Liver (tissue), 9 donors: ENCODE results near the gene ZNF536. TPM values are rescaled to one million over a fixed set of nuclear protein-coding genes. Genes with fewer than 3 reads are reported as not detected.
"Not testable (repeated sequence)": the region's sequence is repeated elsewhere in the genome, so short reads cannot be mapped to it uniquely, and the experiment has no call there.

ENCODE experiments used
- DNase-seq: peaks from one replicate; pipeline ENCODE4 v3.0.0-alpha.2; 2017; ENCODE audit warnings: low spot score
- H3K27ac ChIP-seq, 2 donors: one replicate each; pipeline ENCODE4 v1.7.0; 2013; ENCODE audit warnings: inconsistent platforms in 2 of 2, low read length in 2 of 2, control low read depth in 1 of 2, low read depth in 1 of 2, mild to moderate bottlenecking in 1 of 2
- H3K27me3 ChIP-seq, 4 donors: one replicate each; pipeline versions ENCODE4 v1.6.1 to v1.7.0; 2013; ENCODE audit warnings: low read length in 3 of 4, inconsistent platforms in 1 of 4, mild to moderate bottlenecking in 1 of 4, moderate library complexity in 1 of 4; ENCODE audit not compliant: control insufficient read depth in 4 of 4, insufficient read depth in 4 of 4
- H3K36me3 ChIP-seq, 4 donors: one replicate each; pipeline versions ENCODE4 v1.6.1 to v1.7.0; 2013; ENCODE audit warnings: low read length in 3 of 4, mild to moderate bottlenecking in 3 of 4, low read depth in 1 of 4, moderate library complexity in 1 of 4; ENCODE audit not compliant: control insufficient read depth in 4 of 4, insufficient read depth in 3 of 4
- H3K4me1 ChIP-seq, 4 donors: one replicate each; pipeline versions ENCODE4 v1.6.1 to v1.7.0; 2013; ENCODE audit warnings: low read length in 3 of 4, mild to moderate bottlenecking in 3 of 4, moderate library complexity in 1 of 4; ENCODE audit not compliant: control insufficient read depth in 4 of 4, insufficient read depth in 4 of 4
- H3K4me3 ChIP-seq, 3 donors: one replicate each; pipeline versions ENCODE4 v1.6.1 to v1.7.0; 2013; ENCODE audit warnings: low read length in 3 of 3, control low read depth in 1 of 3, low read depth in 1 of 3, mild to moderate bottlenecking in 1 of 3
- H3K9ac ChIP-seq, 2 donors: one replicate each; pipeline ENCODE4 v1.7.0; 2013; ENCODE audit warnings: low read length in 2 of 2, mild to moderate bottlenecking in 2 of 2, moderate library complexity in 2 of 2, control low read depth in 1 of 2, low read depth in 1 of 2
- H3K9me3 ChIP-seq, 4 donors: one replicate each; pipeline versions ENCODE4 v1.6.1 to v1.7.0; 2013; ENCODE audit warnings: low read length in 3 of 4; ENCODE audit not compliant: control insufficient read depth in 4 of 4
- FOXA2 ChIP-seq: IDR thresholded peaks from 2 replicates; pipeline ENCODE4 v1.6.1; 2016; ENCODE audit warnings: antibody characterized with exemption
- GABPA ChIP-seq, 2 donors: IDR thresholded peaks in 1 of 2; conservative IDR thresholded peaks in 1 of 2; 2 replicates each; pipeline ENCODE4 v1.6.1; 2016; ENCODE audit warnings: antibody characterized with exemption in 2 of 2, mild to moderate bottlenecking in 1 of 2, moderate library complexity in 1 of 2
- HNF4G ChIP-seq: IDR thresholded peaks from 2 replicates; pipeline ENCODE4 v1.6.1; 2016; ENCODE audit warnings: antibody characterized with exemption
- JUND ChIP-seq, 2 donors: IDR thresholded peaks; 2 replicates each; pipeline ENCODE4 v1.6.1; 2016; ENCODE audit warnings: antibody characterized with exemption in 2 of 2
- MAX ChIP-seq: IDR thresholded peaks from 2 replicates; pipeline ENCODE4 v1.6.1; 2016; ENCODE audit warnings: antibody characterized with exemption
- RAD21 ChIP-seq, 2 donors: IDR thresholded peaks; 2 replicates each; pipeline ENCODE4 v1.6.1; 2016; ENCODE audit warnings: antibody characterized with exemption in 2 of 2, mild to moderate bottlenecking in 2 of 2
- SP1 ChIP-seq: IDR thresholded peaks from 2 replicates; pipeline ENCODE4 v1.6.1; 2018; ENCODE audit warnings: antibody characterized with exemption, mild to moderate bottlenecking
- TAF1 ChIP-seq: conservative IDR thresholded peaks from 2 replicates; pipeline ENCODE4 v1.6.1; 2016; ENCODE audit warnings: antibody characterized with exemption, mild to moderate bottlenecking
- YY1 ChIP-seq: IDR thresholded peaks from 2 replicates; pipeline ENCODE4 v1.6.1; 2016; ENCODE audit warnings: antibody characterized with exemption, mild to moderate bottlenecking
- WGBS: extraction: QIAGEN DNeasy Blood & Tissue Kit; methylation state at CpG from one replicate; pipeline ENCODE4 v1.1.7; 2013; 5-methylcytosine and 5-hydroxymethylcytosine counted together
- polyA plus RNA-seq, 2 donors: library from polyadenylated mRNA; stranded (reverse) in 1 of 2; unstranded in 1 of 2; fragments of 200-250 nt in 1 of 2; fragments of >200 nt in 1 of 2; fragmentation: Nextera tagmentation in 1 of 2; extraction: Ambion mirVana in 1 of 2; gene quantifications; one replicate each; pipeline versions ENCODE4 v1.2.1 to v1.2.3, GENCODE V29; 2013 to 2015
- total RNA-seq, 2 donors: library from RNA; depleted of rRNA; stranded (reverse); fragments of >200 nt; gene quantifications; one replicate each; pipeline ENCODE4 v1.2.3, GENCODE V29; 2014
- TF ChIP-seq, protein P1 (sequence below): IDR thresholded peaks from 2 replicates; pipeline ENCODE4 v1.6.1; 2016; ENCODE audit warnings: antibody characterized with exemption, mild to moderate bottlenecking
- TF ChIP-seq, protein P2 (sequence below): fragments of 150-350 bp; IDR thresholded peaks from 2 replicates; pipeline ENCODE4 v1.5.1; 2017; ENCODE audit warnings: improper control_type of control experiment, low read depth, low read length; ENCODE audit not compliant: missing input control
- TF ChIP-seq, protein P3 (sequence below): IDR thresholded peaks from 2 replicates; pipeline ENCODE4 v1.6.1; 2016; ENCODE audit warnings: antibody characterized with exemption
- donor health status: healthy.
- donor health status: healthy.
- donor health status: healthy.
- donor health status: healthy.
- donor health status: healthy.

ZNF536 gene
- total and polyA plus RNA-seq, 4 donors = 0.02 to 0.17 (median 0.08) TPM

- DNase-seq = no peak
Measured at GRCh38 chr19:30459859-30460258, 87.7 kb downstream of the ZNF536 start.

DNA sequence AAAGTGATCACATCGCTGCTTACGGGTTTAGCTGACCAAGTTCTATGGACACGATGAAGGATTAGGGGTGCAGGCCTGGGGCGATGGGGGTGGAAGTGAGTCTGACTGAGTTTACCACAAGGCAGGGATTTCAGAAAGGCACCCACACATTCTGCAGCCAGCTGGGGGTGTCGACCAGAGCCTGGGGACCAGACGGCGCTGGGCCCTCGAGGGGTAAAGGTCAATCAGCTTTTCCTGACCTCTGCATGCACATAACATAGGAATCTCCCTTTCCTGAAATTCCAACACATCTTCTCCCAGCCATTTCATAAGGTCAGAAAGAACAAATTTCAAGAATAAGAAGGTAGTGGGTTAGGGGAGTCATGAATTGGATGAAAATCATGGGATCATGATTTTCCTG lies 92.0 kb downstream of the ZNF536 start:
- no peak overlapping the region for H3K9ac ChIP-seq
- H3K4me1 ChIP-seq = no peaks in the 10 kb centered on the region
- no peaks in the 10 kb centered on the region for H3K9me3 ChIP-seq
- H3K27me3 ChIP-seq = no peaks in the 10 kb centered on the region
- no peak overlapping the region for H3K27ac ChIP-seq
- H3K36me3 ChIP-seq = no peaks in the 10 kb centered on the region
- H3K4me3 ChIP-seq = no peak overlapping the region
- TF ChIP-seq FOXA2 = no peak
- TF ChIP-seq JUND (IDR thresholded peaks at IDR 0.05) = no peak
- TF ChIP-seq SP1 = no peak
- TF ChIP-seq, protein P1, sequence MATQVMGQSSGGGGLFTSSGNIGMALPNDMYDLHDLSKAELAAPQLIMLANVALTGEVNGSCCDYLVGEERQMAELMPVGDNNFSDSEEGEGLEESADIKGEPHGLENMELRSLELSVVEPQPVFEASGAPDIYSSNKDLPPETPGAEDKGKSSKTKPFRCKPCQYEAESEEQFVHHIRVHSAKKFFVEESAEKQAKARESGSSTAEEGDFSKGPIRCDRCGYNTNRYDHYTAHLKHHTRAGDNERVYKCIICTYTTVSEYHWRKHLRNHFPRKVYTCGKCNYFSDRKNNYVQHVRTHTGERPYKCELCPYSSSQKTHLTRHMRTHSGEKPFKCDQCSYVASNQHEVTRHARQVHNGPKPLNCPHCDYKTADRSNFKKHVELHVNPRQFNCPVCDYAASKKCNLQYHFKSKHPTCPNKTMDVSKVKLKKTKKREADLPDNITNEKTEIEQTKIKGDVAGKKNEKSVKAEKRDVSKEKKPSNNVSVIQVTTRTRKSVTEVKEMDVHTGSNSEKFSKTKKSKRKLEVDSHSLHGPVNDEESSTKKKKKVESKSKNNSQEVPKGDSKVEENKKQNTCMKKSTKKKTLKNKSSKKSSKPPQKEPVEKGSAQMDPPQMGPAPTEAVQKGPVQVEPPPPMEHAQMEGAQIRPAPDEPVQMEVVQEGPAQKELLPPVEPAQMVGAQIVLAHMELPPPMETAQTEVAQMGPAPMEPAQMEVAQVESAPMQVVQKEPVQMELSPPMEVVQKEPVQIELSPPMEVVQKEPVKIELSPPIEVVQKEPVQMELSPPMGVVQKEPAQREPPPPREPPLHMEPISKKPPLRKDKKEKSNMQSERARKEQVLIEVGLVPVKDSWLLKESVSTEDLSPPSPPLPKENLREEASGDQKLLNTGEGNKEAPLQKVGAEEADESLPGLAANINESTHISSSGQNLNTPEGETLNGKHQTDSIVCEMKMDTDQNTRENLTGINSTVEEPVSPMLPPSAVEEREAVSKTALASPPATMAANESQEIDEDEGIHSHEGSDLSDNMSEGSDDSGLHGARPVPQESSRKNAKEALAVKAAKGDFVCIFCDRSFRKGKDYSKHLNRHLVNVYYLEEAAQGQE = no peak
- no peak for TF ChIP-seq YY1
- TF ChIP-seq MAX = no peak
- no peak for TF ChIP-seq RAD21 (IDR thresholded peaks at IDR 0.05)
- TF ChIP-seq HNF4G = no peak
- no peak for TF ChIP-seq TAF1
- TF ChIP-seq, protein P2, sequence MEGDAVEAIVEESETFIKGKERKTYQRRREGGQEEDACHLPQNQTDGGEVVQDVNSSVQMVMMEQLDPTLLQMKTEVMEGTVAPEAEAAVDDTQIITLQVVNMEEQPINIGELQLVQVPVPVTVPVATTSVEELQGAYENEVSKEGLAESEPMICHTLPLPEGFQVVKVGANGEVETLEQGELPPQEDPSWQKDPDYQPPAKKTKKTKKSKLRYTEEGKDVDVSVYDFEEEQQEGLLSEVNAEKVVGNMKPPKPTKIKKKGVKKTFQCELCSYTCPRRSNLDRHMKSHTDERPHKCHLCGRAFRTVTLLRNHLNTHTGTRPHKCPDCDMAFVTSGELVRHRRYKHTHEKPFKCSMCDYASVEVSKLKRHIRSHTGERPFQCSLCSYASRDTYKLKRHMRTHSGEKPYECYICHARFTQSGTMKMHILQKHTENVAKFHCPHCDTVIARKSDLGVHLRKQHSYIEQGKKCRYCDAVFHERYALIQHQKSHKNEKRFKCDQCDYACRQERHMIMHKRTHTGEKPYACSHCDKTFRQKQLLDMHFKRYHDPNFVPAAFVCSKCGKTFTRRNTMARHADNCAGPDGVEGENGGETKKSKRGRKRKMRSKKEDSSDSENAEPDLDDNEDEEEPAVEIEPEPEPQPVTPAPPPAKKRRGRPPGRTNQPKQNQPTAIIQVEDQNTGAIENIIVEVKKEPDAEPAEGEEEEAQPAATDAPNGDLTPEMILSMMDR = no peak
- no peak for TF ChIP-seq GABPA (IDR thresholded peaks at IDR 0.05 in 1 of 2, conservative IDR thresholded peaks at IDR 0.05 in 1 of 2)
- 85% methylated on average over 8 of the region's 8 CpGs for WGBS
- DNase-seq = no peak

More at GRCh38 chr19:30459859-30460258, 87.7 kb downstream of the ZNF536 start:
- Histone ChIP-seq H3K4me1 (no peaks in the 10 kb centered on the region), H3K27ac (no peak overlapping the region), H3K4me3 (no peak overlapping the region), H3K36me3 (no peaks in the 10 kb centered on the region), H3K9ac (no peak overlapping the region), H3K27me3 (peaks cover 0 to 3% (median 0%) of the 10 kb centered on the region in 4 donors), H3K9me3 (no peaks in the 10 kb centered on the region)
- WGBS = 81% methylated on average over 2 of the region's 2 CpGs
- TF ChIP-seq, protein P3, sequence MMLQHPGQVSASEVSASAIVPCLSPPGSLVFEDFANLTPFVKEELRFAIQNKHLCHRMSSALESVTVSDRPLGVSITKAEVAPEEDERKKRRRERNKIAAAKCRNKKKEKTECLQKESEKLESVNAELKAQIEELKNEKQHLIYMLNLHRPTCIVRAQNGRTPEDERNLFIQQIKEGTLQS = no peak
- no peak for TF ChIP-seq HNF4G

GRCh38 chr19:30466598-30466997 lies 94.4 kb downstream of the ZNF536 start:
- DNase-seq, H3K4me3 ChIP-seq, H3K27ac ChIP-seq, H3K4me1 ChIP-seq, H3K36me3 ChIP-seq, H3K9me3 ChIP-seq, H3K9ac ChIP-seq, H3K27me3 ChIP-seq: not testable (repeated sequence)
- WGBS = 90% methylated on average over 4 of the region's 4 CpGs
